Metanephros (tissue), 1 donor: ENCODE data around the gene MRGPRX2. TPM values are rescaled to one million over a fixed set of nuclear protein-coding genes. Genes with fewer than 3 reads are reported as not detected.

Source experiments
- total RNA-seq: library from RNA; depleted of rRNA; stranded (reverse); fragments of >200 nt; gene quantifications from one replicate; pipeline ENCODE4 v1.2.3, GENCODE V29; 2014

Gene MRGPRX2
- total RNA-seq: not detected

GRCh38 chr11:19060629-19061028 lies at the start of gene MRGPRX2:
TSS of gene MRGPRX2 (minus strand) at chr11:19060717. CDS start at chr11:19056402, 4,315 bp downstream.

Other genes with a start within 250 kb of the MRGPRX2 start
- not detected for gene MRGPRX1, start 121.3 kb downstream of the MRGPRX2 start, total RNA-seq
- 14.9 TPM for gene ZDHHC13, start 56.5 kb upstream of the MRGPRX2 start, total RNA-seq
- 84.4 TPM for gene CSRP3, start 141.3 kb upstream of the MRGPRX2 start, total RNA-seq
- 6.4 TPM for gene E2F8, start 180.2 kb upstream of the MRGPRX2 start, total RNA-seq